GM04503 (cell line): ENCODE results near the gene RANBP3L.
A peak's percentile ranks its signal among the peaks of the same experiment; 100 is the strongest.
"Not testable (repeated sequence)": the region's sequence is repeated elsewhere in the genome, so short reads cannot be mapped to it uniquely, and the experiment has no call there.

Experiments
- DNase-seq: peaks from one replicate; pipeline ENCODE4 v3.0.0-alpha.2; 2012; ENCODE audit warnings: low read depth

RANBP3L gene

GRCh38 chr5:36301858-36302603 is at the start of gene RANBP3L:
TSS of gene RANBP3L (minus strand) at chr5:36301902. CDS start at chr5:36301416, 486 bp downstream.
- no peak for DNase-seq

- DNase-seq = no peak
Measured at GRCh38 chr5:36346896-36347690, 45.4 kb upstream of the RANBP3L start.

GRCh38 chr5:36344899-36345298 is 43.2 kb upstream of the RANBP3L start:
- DNase-seq = no peak

- DNase-seq = not testable (repeated sequence)
Measured at GRCh38 chr5:36341720-36342119, 40.0 kb upstream of the RANBP3L start.

GRCh38 chr5:36337597-36337996 is 35.9 kb upstream of the RANBP3L start:
- no peak for DNase-seq

- peak; percentile 50 for DNase-seq
Measured at GRCh38 chr5:36334315-36334714, 32.6 kb upstream of the RANBP3L start.

- not testable (repeated sequence) for DNase-seq
Measured at GRCh38 chr5:36332720-36333119, 31.0 kb upstream of the RANBP3L start.

- DNase-seq = no peak
Measured at GRCh38 chr5:36325196-36325595, 23.5 kb upstream of the RANBP3L start.

- DNase-seq = no peak
Measured at GRCh38 chr5:36323926-36324781, 22.5 kb upstream of the RANBP3L start.

- no peak for DNase-seq
Measured at GRCh38 chr5:36312953-36313672, 11.4 kb upstream of the RANBP3L start.

GRCh38 chr5:36311956-36312355 is 10.3 kb upstream of the RANBP3L start:
- DNase-seq = no peak

GRCh38 chr5:36310138-36310537 is 8.4 kb upstream of the RANBP3L start:
- DNase-seq = no peak

- DNase-seq = no peak
Measured at GRCh38 chr5:36305571-36306326, 4.0 kb upstream of the RANBP3L start.

GRCh38 chr5:36304095-36304805 is 2.5 kb upstream of the RANBP3L start:
- DNase-seq = no peak

GRCh38 chr5:36300927-36301540 is 668 bp downstream of the RANBP3L start:
- no peak for DNase-seq

- no peak for DNase-seq
Measured at GRCh38 chr5:36300191-36300926, 1.3 kb downstream of the RANBP3L start.

- DNase-seq = peak; percentile 95
Measured at GRCh38 chr5:36298552-36298951, 3.1 kb downstream of the RANBP3L start.

GRCh38 chr5:36297653-36298052 is 4.0 kb downstream of the RANBP3L start:
- no peak for DNase-seq
